Measurements from ENCODE around the gene ALDH3A2.

- TF ChIP-seq ZNF223 (tag by site-specific recombination; IDR thresholded peaks at IDR 0.05) (no peak), ZNF24 (tag by site-specific recombination; IDR thresholded peaks at IDR 0.05) (no peak), REST (tag by site-specific recombination; IDR thresholded peaks at IDR 0.05) (no peak), TRIM28 (IDR thresholded peaks at IDR 0.05; ENCODE audit: borderline replicate concordance, low read length) (no peak), ZNF707 (tag by site-specific recombination; IDR thresholded peaks at IDR 0.05) (no peak), SP2 (tag by site-specific recombination; IDR thresholded peaks at IDR 0.05) (no peak), ZNF394 (tag by site-specific recombination; IDR thresholded peaks at IDR 0.05; ENCODE audit: borderline replicate concordance) (no peak), ZNF324 (tag by site-specific recombination; IDR thresholded peaks at IDR 0.05) (no peak), ZBTB7A (tag by site-specific recombination; IDR thresholded peaks at IDR 0.05; ENCODE audit: low read depth) (no peak), PBX3 (CRISPR knock-in tag; IDR thresholded peaks at IDR 0.05) (no peak), ZNF146 (tag by site-specific recombination; IDR thresholded peaks at IDR 0.05) (no peak), PATZ1 (tag by site-specific recombination; IDR thresholded peaks at IDR 0.05) (no peak)
These were observed 78.3 kb downstream of the ALDH3A2 start for GRCh38 chr17:19726631-19727376.
